Measurements from ENCODE around the gene POGLUT2.

- TF ChIP-seq CTCF (IDR thresholded peaks at IDR 0.05; ENCODE audit: low read depth, low read length), result no peak
- no peak for TF ChIP-seq POLR2A (IDR thresholded peaks at IDR 0.05; ENCODE audit: extremely low read depth, insufficient read length)
- no peak for TF ChIP-seq MYC (IDR thresholded peaks at IDR 0.05; ENCODE audit: low read depth, low read length)
- TF ChIP-seq MAX (IDR thresholded peaks at IDR 0.05; ENCODE audit: low read depth, low read length), result no peak
Observed at GRCh38 chr13:102742101-102742500, 56.7 kb downstream of the POGLUT2 start.
